ENCODE data around the gene KIF5C. TPM values are rescaled to one million over a fixed set of nuclear protein-coding genes. Genes with fewer than 3 reads are reported as not detected.

The KIF5C gene
- total RNA-seq, 8 experiments from 2014 or later: 0.31 to 271 (median 222) TPM

DNA sequence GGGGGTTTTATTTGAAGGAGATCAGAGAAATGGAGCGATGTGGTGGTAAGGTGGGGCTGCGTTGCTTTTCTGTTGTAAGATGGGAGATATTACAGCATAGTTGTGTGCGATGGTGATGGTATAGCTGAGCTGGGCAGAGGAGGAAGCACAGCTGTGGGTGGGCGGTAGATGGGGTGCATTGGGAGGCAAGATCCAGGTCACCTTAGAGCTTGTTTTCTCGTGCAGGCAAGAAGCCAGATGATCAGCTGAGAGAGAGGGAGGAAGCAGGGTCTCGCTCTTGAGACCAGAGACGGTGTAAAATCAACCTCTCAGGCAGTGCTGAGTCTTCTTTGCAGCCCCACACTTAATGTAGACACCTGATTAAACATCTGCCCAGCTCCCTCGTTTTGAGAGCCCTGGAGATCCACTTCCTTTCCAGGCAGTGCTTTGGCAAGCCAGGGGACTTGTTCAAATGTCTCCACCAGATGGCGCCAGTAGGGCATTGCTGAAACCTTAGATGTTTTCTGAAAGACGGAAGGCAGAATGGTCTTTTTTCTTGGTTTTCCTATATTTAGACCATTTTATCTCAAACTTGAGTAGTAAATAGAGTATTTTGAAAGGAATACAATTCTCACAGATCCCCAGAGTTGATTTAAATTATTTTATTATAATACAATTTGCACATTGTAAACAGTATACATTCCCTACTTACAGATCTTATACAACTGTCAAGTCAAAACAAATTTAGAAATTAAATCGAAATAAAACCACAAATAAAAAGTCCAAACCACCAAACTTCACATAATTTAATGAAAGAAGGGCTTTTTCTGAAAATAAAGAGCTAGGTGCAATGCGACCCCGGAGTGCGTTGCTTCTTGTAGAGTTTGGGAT lies 142.3 kb downstream of the KIF5C start:
- H3K27ac ChIP-seq: no peak overlapping the region
- no peaks in the 10 kb centered on the region for H3K4me1 ChIP-seq (replicated peaks in 1 of 2)
- H3K4me3 ChIP-seq: no peak overlapping the region
- ATAC-seq (replicated peaks in 6 of 8): peak; percentile 65 to 88 (median 74)
- 32 to 100% (median 53%) methylated on average over 2 to 12 of the region's 14 CpGs for WGBS, 10 experiments
- in situ Hi-C loops (cut with MboI; ENCODE audit: low pct_unique_long_range_greater_than_20kb in 2 of 9, low sequenced_read_pairs in 9 of 9, unreplicated experiment in 9 of 9): loop anchor here in 6 of 9 experiments (5.0 to 25.0 kb wide), 5 partner anchors 295 to 547 kb away; no protein-coding TSS in a partner anchor

DNA sequence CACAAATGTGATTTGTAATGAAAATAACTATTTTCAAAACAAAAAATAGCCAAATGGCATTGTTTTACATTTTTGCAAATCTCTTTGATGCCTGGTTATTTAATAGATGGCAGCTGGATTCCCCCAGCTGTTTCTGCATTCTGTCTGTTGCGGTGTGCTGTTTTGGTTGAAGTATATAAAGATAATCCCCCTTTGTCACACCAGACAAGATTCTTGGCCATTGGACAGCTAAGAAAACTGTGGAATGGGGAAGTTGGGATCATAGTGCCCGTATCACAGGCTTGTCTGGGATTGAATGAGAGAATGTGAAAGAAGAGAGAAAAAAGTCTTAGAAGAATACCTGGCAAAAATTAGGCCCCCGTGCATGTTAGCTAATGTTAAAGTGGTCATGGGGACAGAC lies 144.0 kb downstream of the KIF5C start:
- Histone ChIP-seq H3K27ac (no peak overlapping the region), H3K4me1 (replicated peaks in 1 of 2) (no peaks in the 10 kb centered on the region), H3K4me3 (no peak overlapping the region)
- ATAC-seq (replicated peaks in 6 of 8): no peak
- 74 to 100% (median 88%) methylated on average over 1 to 3 of the region's 3 CpGs for WGBS, 10 experiments
- in situ Hi-C loops (cut with MboI; ENCODE audit: low pct_unique_long_range_greater_than_20kb in 2 of 9, low sequenced_read_pairs in 9 of 9, unreplicated experiment in 9 of 9): loop anchor here in 6 of 9 experiments (5.0 to 25.0 kb wide), 5 partner anchors 293 to 546 kb away; no protein-coding TSS in a partner anchor

DNA sequence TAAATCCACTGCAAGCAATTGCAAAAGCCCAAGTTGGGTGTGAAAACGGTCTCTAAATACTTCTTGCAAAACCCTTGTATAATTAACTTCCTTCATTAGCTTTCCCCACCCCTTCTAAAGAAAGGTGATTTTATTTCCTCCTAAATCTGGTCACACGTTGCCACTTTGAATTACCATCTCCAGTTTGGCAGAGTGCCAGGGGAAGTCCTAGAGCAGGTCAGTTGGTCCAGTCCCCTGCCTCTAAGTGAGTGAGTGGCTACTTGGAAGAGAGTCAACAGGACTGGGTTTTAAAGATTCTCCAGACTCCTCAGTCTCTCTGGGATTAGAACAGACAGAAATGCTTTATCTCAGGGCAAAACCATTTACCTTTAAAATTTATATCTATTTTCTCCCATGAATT lies 144.7 kb downstream of the KIF5C start:
- no peak overlapping the region for H3K4me3 ChIP-seq
- no peaks in the 10 kb centered on the region for H3K4me1 ChIP-seq (replicated peaks in 1 of 2)
- in situ Hi-C loops (cut with MboI; ENCODE audit: low pct_unique_long_range_greater_than_20kb in 2 of 9, low sequenced_read_pairs in 9 of 9, unreplicated experiment in 9 of 9): loop anchor here in 8 of 9 experiments (5.0 to 25.0 kb wide), 5 partner anchors 293 to 545 kb away; no protein-coding TSS in a partner anchor
- 38 to 100% (median 73%) methylated on average over 1 to 2 of the region's 2 CpGs; no CpG with 5 or more reads in 1 of the 10 experiments for WGBS, 10 experiments
- no peak for ATAC-seq (replicated peaks in 6 of 8)
- no peak overlapping the region for H3K27ac ChIP-seq

DNA sequence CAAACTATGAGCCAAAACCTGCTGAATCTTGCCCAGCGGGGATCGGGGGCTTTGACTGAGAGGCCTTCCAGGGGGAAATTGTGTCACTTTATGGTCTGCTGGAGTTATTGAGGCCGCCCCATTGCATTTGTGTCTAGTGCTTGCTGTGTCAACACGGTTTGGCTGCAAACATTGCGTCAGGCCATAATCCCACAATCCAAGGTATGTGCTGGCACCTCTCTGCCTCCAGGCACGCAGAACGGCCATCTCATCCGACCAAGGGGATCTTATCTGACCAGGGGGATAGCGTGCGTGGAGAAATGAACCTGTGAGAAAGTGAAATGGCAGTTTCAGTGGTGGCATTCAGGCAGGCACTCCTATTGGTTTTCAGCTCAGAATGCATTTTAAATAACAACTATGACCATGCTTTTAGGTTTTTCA lies 145.4 kb downstream of the KIF5C start:
- 72 to 100% (median 94%) methylated on average over 1 to 10 of the region's 10 CpGs; no CpG with 5 or more reads in 2 of the 10 experiments for whole genome bisulfite sequencing, 10 experiments
- Histone ChIP-seq H3K4me1 (replicated peaks in 1 of 2) (no peaks in the 10 kb centered on the region), H3K27ac (no peak overlapping the region), H3K4me3 (no peak overlapping the region)
- ATAC-seq (replicated peaks in 6 of 8): no peak
- in situ Hi-C loops (cut with MboI; ENCODE audit: low pct_unique_long_range_greater_than_20kb in 2 of 9, low sequenced_read_pairs in 9 of 9, unreplicated experiment in 9 of 9): loop anchor here in 5 of 9 experiments (10.0 to 25.0 kb wide), 3 partner anchors 292 to 544 kb away; no protein-coding TSS in a partner anchor

DNA sequence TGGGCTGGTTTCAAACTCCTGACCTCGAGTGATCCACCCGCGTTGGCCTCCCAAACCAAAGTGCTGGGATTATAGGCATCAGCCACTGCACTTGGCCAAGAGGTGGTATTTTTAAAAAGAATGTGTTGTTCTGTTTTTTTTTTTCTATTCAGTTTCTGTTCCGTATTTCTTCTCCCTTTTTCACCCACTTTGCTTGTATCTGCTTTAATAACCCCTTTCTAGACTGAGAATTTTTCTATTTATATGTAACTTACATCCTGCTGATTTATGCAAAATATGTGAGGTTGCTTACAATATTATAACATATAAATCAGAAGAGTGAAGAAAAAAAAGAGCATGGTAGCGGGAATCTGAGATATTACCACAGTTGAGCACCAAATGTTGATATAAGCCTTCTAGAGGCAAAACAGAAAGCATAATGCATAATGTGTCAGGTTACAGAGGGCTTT lies 146.3 kb downstream of the KIF5C start:
- in situ Hi-C loops (cut with MboI; ENCODE audit: low pct_unique_long_range_greater_than_20kb in 2 of 9, low sequenced_read_pairs in 9 of 9, unreplicated experiment in 9 of 9): loop anchor here in 5 of 9 experiments (10.0 to 25.0 kb wide), 3 partner anchors 291 to 544 kb away; no protein-coding TSS in a partner anchor
- no peak overlapping the region for H3K27ac ChIP-seq
- 52 to 100% (median 94%) methylated on average over 2 to 5 of the region's 5 CpGs for WGBS, 10 experiments
- no peaks in the 10 kb centered on the region for H3K4me1 ChIP-seq (replicated peaks in 1 of 2)
- peak in 1 of 8 experiments; percentile 40 for ATAC-seq (replicated peaks in 6 of 8)
- H3K4me3 ChIP-seq: no peak overlapping the region

DNA sequence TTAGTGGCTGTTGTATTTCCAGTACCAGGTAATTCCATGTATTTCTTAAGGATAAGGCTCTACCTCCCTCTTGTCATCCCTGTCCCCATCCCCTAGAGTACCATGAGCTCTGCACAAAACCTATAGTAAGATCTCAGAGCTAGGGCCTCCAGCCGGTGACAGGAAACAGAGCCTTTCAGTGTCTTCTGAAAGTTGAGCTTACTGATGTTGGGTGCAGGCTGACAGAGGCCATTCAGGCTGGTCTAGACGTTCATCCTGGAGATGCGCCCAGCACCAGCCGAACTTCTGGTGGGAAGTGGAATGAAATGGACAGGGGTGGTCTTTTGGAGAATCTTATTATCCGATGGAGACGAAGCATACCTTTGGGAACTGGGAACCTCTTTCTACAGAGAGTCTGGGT lies 146.7 kb downstream of the KIF5C start:
- in situ Hi-C loops (cut with MboI; ENCODE audit: low pct_unique_long_range_greater_than_20kb in 2 of 9, low sequenced_read_pairs in 9 of 9, unreplicated experiment in 9 of 9): loop anchor here in 5 of 9 experiments (10.0 to 25.0 kb wide), 3 partner anchors 291 to 543 kb away; no protein-coding TSS in a partner anchor
- peaks cover 0 to 4% of the 10 kb centered on the region in 2 donors for H3K4me1 ChIP-seq (replicated peaks in 1 of 2)
- ATAC-seq (replicated peaks in 6 of 8): no peak
- WGBS, 10 experiments: 72 to 100% (median 94%) methylated on average over 1 to 6 of the region's 6 CpGs; no CpG with 5 or more reads in 1 of the 10 experiments
- H3K4me3 ChIP-seq: no peak overlapping the region
- no peak overlapping the region for H3K27ac ChIP-seq

DNA sequence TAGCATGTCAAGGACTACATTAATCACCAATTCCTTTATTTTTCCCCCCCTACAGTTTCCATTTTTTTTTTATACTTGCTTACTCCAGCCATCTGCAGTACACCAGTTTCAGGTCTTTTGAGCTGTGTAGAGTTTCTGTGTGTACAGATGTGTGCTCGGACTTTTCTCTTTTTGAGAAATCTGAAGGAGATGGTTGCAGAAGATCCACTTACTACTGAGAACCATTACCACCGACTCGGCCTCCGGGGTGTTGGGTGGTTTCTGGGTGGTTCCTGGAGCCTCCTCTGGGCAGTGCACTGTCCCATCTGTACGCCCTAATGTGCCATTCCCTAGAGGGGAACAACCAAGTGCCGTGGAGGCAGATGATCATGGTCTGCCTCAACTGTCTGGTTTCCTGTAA lies 148.1 kb downstream of the KIF5C start:
- 38 to 100% (median 91%) methylated on average over 1 to 5 of the region's 6 CpGs; no CpG with 5 or more reads in 3 of the 10 experiments for WGBS, 10 experiments

DNA sequence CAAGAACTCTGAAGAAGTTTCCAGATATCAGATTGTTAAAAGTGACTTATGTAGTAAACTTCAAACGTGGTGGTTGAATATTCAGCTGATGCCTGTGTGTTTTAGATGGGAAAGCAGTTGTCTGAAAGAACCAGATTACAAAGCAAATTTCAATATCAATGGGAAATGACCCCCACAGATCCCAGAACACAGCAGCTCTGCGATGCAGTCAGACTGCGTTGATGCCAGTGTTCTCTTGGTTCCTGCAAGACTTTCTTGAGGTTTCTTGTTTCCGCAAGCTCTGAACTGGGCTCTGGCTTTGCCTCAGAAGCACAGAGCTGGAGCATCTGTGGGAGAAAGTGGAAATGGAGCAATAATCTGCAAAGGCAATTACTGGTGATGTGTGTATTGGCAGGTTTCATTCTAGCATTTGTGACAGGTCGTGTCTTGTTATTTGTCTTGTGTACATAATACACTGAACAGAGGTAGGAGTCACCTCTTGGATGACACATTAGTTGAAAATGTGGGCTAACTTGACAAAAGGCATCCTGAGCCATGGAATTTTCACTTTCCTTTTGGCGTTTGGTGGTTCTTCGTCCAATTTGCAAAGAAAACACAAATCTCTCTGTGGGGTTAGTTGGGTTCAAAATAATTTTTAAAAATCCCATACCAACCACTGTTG lies 152.7 kb downstream of the KIF5C start:
- Histone ChIP-seq H3K4me1 (replicated peaks in 1 of 2) (peaks cover 10 to 30% of the 10 kb centered on the region in 2 donors), H3K27ac (no peak overlapping the region), H3K4me3 (no peak overlapping the region)
- 15 to 80% (median 57%) methylated on average over 1 to 6 of the region's 7 CpGs; no CpG with 5 or more reads in 2 of the 10 experiments for WGBS, 10 experiments
- in situ Hi-C loops (cut with MboI; ENCODE audit: low pct_unique_long_range_greater_than_20kb in 2 of 9, low sequenced_read_pairs in 9 of 9, unreplicated experiment in 9 of 9): loop anchor here in 5 of 9 experiments (10.0 to 25.0 kb wide), 3 partner anchors 285 to 537 kb away; no protein-coding TSS in a partner anchor
- ATAC-seq (replicated peaks in 6 of 8): peak in 5 of 8 experiments; percentile 12 to 60 (median 52)

More for the DNA sequence above, 148.1 kb downstream of the KIF5C start:
- no peak for ATAC-seq (replicated peaks in 6 of 8)
- H3K4me1 ChIP-seq (replicated peaks in 1 of 2): peaks cover 5 to 17% of the 10 kb centered on the region in 2 donors
- no peak overlapping the region for H3K27ac ChIP-seq
- no peak overlapping the region for H3K4me3 ChIP-seq
- in situ Hi-C loops (cut with MboI; ENCODE audit: low pct_unique_long_range_greater_than_20kb in 2 of 9, low sequenced_read_pairs in 9 of 9, unreplicated experiment in 9 of 9): loop anchor here in 5 of 9 experiments (10.0 to 25.0 kb wide), 3 partner anchors 289 to 542 kb away; no protein-coding TSS in a partner anchor

DNA sequence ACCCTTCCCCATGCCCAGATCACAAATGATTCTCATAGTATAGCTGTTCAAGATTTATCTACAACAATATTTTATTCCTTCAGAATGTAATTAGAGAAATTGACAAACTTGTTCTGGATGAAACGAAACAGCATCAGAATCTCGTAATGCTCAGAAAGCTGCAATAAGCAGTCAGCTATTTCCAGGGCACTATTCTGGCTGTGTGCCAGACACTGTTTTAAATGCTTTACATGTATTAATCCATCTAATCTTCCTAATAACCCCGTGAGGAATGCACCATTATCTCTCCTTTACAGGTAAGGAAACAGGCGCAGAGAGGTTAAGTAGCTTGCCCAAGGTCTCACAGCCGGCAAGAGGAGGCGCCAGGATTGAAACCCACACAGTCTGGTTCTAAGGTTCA lies 153.3 kb downstream of the KIF5C start:
- H3K4me1 ChIP-seq (replicated peaks in 1 of 2): peaks cover 10 to 30% of the 10 kb centered on the region in 2 donors
- WGBS, 10 experiments: 35 to 100% (median 94%) methylated on average over 2 to 6 of the region's 6 CpGs; no CpG with 5 or more reads in 1 of the 10 experiments
- no peak overlapping the region for H3K27ac ChIP-seq
- in situ Hi-C loops (cut with MboI; ENCODE audit: low pct_unique_long_range_greater_than_20kb in 2 of 9, low sequenced_read_pairs in 9 of 9, unreplicated experiment in 9 of 9): loop anchor here in 5 of 9 experiments (10.0 to 25.0 kb wide), 3 partner anchors 284 to 536 kb away; no protein-coding TSS in a partner anchor
- ATAC-seq (replicated peaks in 6 of 8): no peak
- no peak overlapping the region for H3K4me3 ChIP-seq

DNA sequence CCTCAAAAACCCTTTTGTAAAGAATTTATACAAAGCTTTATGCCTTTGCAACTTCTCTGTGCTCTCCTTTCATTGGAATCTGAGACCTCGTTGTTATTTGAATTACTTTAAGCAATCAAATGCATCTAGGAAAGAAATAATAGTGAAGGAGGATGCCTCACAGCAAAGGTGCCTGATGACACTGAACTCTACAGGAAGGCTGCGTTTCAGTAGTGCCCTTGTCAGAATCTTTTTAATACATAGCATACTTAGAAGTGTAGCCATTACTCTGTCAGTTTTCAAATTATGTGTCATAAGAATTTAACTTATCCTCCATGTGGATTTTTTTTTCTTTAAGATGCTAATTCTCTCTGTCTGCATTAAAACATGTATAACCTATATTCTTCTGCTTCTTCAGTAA lies 153.9 kb downstream of the KIF5C start:
- in situ Hi-C loops (cut with MboI; ENCODE audit: low pct_unique_long_range_greater_than_20kb in 2 of 9, low sequenced_read_pairs in 9 of 9, unreplicated experiment in 9 of 9): loop anchor here in 5 of 9 experiments (10.0 to 25.0 kb wide), 3 partner anchors 283 to 536 kb away; no protein-coding TSS in a partner anchor
- WGBS, 10 experiments: 0 to 92% (median 62%) methylated on average over 1 to 2 of the region's 2 CpGs; no CpG with 5 or more reads in 2 of the 10 experiments
- Histone ChIP-seq H3K4me1 (replicated peaks in 1 of 2) (peaks cover 10 to 30% of the 10 kb centered on the region in 2 donors), H3K27ac (no peak overlapping the region), H3K4me3 (no peak overlapping the region)
- ATAC-seq (replicated peaks in 6 of 8): no peak

DNA sequence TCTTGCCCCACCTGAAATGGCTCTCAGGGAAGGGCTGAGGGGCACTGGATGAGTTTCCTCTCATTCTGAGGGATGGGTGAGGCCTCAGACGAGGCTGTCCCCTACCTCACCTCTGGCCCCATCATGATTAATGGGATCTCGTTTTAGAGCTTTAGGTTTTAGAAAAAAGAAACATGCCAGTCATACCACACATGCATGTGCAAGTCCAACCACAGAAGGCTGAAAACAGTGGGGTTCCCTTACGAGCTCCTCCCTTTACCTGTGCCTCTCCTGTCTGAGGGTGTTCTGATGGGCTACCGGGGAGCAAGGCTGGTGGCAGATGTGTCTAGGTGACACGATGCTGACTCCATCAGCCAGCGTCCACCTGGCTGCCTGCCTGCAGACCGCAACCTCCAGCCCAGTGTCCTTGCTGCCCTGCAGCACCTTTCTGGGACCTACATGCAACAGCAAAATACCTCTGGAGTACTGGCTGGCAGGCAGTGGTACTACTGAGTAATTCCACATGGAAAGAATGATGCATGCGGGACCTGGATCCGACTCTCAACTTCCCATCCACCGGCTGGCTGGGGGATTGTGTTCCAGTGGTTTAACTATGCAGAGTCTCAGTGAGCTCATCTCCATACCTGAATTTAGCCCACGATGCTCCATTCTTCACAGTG lies 154.4 kb downstream of the KIF5C start:
- ATAC-seq (replicated peaks in 6 of 8): peak in 4 of 8 experiments; percentile 6 to 36 (median 17)
- Histone ChIP-seq H3K4me3 (no peak overlapping the region), H3K27ac (no peak overlapping the region), H3K4me1 (replicated peaks in 1 of 2) (peaks cover 10 to 30% of the 10 kb centered on the region in 2 donors)
- in situ Hi-C loops (cut with MboI; ENCODE audit: low pct_unique_long_range_greater_than_20kb in 2 of 9, low sequenced_read_pairs in 9 of 9, unreplicated experiment in 9 of 9): loop anchor here in 5 of 9 experiments (10.0 to 25.0 kb wide), 3 partner anchors 283 to 535 kb away; no protein-coding TSS in a partner anchor
- WGBS, 10 experiments: 0 to 93% (median 66%) methylated on average over 1 to 7 of the region's 11 CpGs; no CpG with 5 or more reads in 2 of the 10 experiments

DNA sequence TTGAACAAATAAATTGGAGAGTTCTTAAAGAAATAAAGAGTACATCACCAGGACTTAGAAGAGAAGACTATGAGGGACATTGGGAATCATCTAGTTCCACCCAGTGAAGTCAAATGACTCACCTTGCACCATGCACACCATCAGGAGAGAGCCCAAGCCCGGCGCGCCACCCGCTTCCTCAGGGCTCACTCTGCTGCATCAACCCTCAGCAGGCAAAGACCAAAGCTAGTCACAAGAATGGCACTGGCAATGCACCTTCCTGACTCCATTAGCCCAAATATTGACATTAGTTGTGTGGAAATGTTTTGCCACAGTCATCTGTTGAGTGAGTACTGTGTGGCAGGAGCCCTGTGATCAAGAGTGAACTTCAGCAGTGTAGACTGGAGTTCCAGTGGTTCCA lies 156.4 kb downstream of the KIF5C start:
- H3K4me3 ChIP-seq: no peak overlapping the region
- no peak overlapping the region for H3K27ac ChIP-seq
- peaks cover 10 to 30% of the 10 kb centered on the region in 2 donors for H3K4me1 ChIP-seq (replicated peaks in 1 of 2)
- in situ Hi-C loops (cut with MboI; ENCODE audit: low pct_unique_long_range_greater_than_20kb in 2 of 9, low sequenced_read_pairs in 9 of 9, unreplicated experiment in 9 of 9): loop anchor here in 2 of 9 experiments (25.0 kb wide), 2 partner anchors 281 to 531 kb away; no protein-coding TSS in a partner anchor
- WGBS, 10 experiments: 83 to 100% (median 96%) methylated on average over 1 to 4 of the region's 4 CpGs; no CpG with 5 or more reads in 5 of the 10 experiments
- no peak for ATAC-seq (replicated peaks in 6 of 8)
